SK-N-SH (cell line): Measurements from ENCODE around the gene SRGAP2B.
"Not testable (repeated sequence)": the region's sequence is repeated elsewhere in the genome, so short reads cannot be mapped to it uniquely, and the experiment has no call there.

Experiments
- CTCF ChIP-seq: fragments of 200-600 bp; sonication (generic); IDR thresholded peaks from 2 replicates; pipeline ENCODE4 v1.6.1; 2017; ENCODE audit warnings: antibody characterized with exemption, mild to moderate bottlenecking, moderate library complexity
- EZH2phosphoT487 ChIP-seq: fragments of 200-600 bp; sonication (generic); IDR thresholded peaks from 2 replicates; pipeline ENCODE4 v1.6.1; 2017; ENCODE audit warnings: low read depth, mixed run types, mild to moderate bottlenecking, antibody characterized with exemption, moderate library complexity, borderline replicate concordance
- JUND ChIP-seq: IDR thresholded peaks from 2 replicates; pipeline ENCODE4 v1.4.0; 2012
- NFIC ChIP-seq: IDR thresholded peaks from 2 replicates; pipeline ENCODE4 v1.4.0; 2012; ENCODE audit warnings: borderline replicate concordance
- NRF1 ChIP-seq: IDR thresholded peaks from 2 replicates; pipeline ENCODE4 v1.6.1; 2012; ENCODE audit warnings: low read depth, mild to moderate bottlenecking, low read length
- POLR2AphosphoS5 ChIP-seq: IDR thresholded peaks from 2 replicates; pipeline ENCODE4 v1.6.1; 2012; ENCODE audit warnings: low read depth, low read length
- RAD21 ChIP-seq: IDR thresholded peaks from 2 replicates; pipeline ENCODE4 v1.6.1; 2012; ENCODE audit warnings: mild to moderate bottlenecking, low read length
- RFX5 ChIP-seq: IDR thresholded peaks from 2 replicates; pipeline ENCODE4 v1.6.1; 2012; ENCODE audit warnings: mild to moderate bottlenecking, improper control_type of control experiment, low read length
- RXRA ChIP-seq: IDR thresholded peaks from 2 replicates; pipeline ENCODE4 v1.4.0; 2012; ENCODE audit warnings: low read depth, mild to moderate bottlenecking, borderline replicate concordance
- SMC3 ChIP-seq: IDR thresholded peaks from 2 replicates; pipeline ENCODE4 v1.6.1; 2012; ENCODE audit warnings: low read depth, low read length, improper control_type of control experiment
- YY1 ChIP-seq: IDR thresholded peaks from 2 replicates; pipeline ENCODE4 v1.4.0; 2012; ENCODE audit warnings: low read depth, mild to moderate bottlenecking
- TF ChIP-seq, protein P1 (sequence below): fragments of 150-350 bp; IDR thresholded peaks from 2 replicates; pipeline ENCODE4 v1.6.1; 2017; ENCODE audit warnings: antibody characterized with exemption, low read length, low read depth, borderline replicate concordance

DNA sequence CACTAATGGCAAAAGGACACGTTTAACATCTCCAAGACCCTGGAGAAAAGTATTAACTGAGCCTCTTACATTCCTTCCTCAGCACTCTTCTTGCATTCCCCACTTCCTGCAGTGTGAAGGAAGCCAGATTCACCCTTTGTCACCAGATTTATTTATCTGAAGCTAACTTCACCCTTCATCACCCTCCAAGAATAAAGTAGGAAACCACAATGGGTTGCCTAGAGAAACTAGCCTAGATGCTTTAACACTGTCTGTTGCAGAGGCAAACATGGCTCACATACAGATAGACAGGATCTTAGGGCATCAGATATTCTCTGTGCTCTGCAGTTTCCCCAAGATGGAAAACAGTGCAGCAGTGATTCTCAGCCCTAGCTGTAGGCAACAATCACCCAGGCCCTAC is 147.6 kb downstream of the SRGAP2B start:
- not testable (repeated sequence) for TF ChIP-seq RFX5, CTCF, NRF1, NFIC, RXRA, SMC3, POLR2AphosphoS5, JUND, YY1, RAD21, EZH2phosphoT487
- TF ChIP-seq, protein P1, sequence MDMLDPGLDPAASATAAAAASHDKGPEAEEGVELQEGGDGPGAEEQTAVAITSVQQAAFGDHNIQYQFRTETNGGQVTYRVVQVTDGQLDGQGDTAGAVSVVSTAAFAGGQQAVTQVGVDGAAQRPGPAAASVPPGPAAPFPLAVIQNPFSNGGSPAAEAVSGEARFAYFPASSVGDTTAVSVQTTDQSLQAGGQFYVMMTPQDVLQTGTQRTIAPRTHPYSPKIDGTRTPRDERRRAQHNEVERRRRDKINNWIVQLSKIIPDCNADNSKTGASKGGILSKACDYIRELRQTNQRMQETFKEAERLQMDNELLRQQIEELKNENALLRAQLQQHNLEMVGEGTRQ, result not testable (repeated sequence)
